Measurements from ENCODE around the gene RPL27A. TPM values are rescaled to one million over a fixed set of nuclear protein-coding genes. Genes with fewer than 3 reads are reported as not detected.

The RPL27A gene
- total RNA-seq, 1 donor from 2014 or later: 815 TPM

DNA sequence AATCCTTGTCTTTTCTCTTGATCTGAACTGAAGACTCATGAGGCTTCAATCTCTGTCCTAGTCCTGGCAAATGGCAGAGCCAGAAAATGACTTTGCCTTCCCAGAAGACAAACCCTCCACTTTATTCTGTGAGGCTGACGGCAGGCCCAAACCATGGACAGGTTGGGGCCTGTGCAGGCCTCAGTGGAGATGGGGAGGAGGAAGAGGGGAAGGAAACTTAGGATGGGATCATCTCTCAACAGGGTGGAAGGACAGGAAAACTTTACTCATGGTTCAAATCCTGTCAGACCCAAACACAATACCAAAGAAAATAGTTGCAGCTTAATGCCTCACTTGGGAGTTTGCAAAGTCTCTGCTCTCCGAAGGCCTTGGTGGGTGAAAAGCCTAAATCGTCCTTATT is 9.8 kb downstream of the RPL27A start:
- Mint-ChIP-seq H3K27ac (ENCODE audit: unreplicated experiment) (no peak overlapping the region), H3K27me3 (ENCODE audit: unreplicated experiment) (no peaks in the 10 kb centered on the region), H3K36me3 (ENCODE audit: unreplicated experiment) (peaks cover 53% of the 10 kb centered on the region), H3K4me1 (ENCODE audit: unreplicated experiment) (peaks cover 26% of the 10 kb centered on the region), H3K4me3 (ENCODE audit: unreplicated experiment) (no peak overlapping the region), H3K9me3 (ENCODE audit: unreplicated experiment) (no peaks in the 10 kb centered on the region)
- no peak for TF ChIP-seq CTCF (IDR thresholded peaks at IDR 0.05)
- DNase-seq (ENCODE audit: extremely low spot score, unreplicated experiment): no peak

DNA sequence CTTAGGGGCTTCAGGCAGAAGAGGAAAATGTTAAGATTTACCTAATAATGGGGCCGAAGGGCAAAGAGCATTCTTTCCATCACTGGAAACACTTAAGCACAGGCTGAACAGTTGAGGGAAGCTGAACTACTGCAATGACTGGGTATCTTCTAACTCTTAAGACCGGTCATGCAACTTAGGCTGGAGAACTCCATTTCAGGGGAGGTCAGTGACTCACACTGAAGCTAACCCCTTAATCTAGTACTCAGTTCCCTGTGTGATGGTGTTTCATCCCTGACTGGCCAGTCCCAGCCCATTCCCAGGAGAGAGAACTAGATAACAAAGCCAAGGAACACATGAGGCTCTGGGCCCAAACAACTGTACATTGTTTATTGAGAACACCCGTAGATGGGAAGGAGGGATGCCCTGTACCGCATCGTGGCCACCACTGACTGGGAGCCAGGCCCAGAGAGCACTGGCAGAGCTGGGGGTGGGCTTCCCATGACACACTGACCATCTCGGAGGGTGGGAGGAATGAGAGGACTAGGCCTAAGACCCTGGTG is 10.5 kb downstream of the RPL27A start:
- TF ChIP-seq CTCF (IDR thresholded peaks at IDR 0.05): no peak
- Mint-ChIP-seq H3K9me3 (ENCODE audit: unreplicated experiment) (no peaks in the 10 kb centered on the region), H3K27me3 (ENCODE audit: unreplicated experiment) (no peaks in the 10 kb centered on the region), H3K36me3 (ENCODE audit: unreplicated experiment) (peaks cover 57% of the 10 kb centered on the region), H3K4me3 (ENCODE audit: unreplicated experiment) (no peak overlapping the region), H3K4me1 (ENCODE audit: unreplicated experiment) (peaks cover 19% of the 10 kb centered on the region), H3K27ac (ENCODE audit: unreplicated experiment) (peak overlapping the region; percentile 27)
- no peak for DNase-seq (ENCODE audit: extremely low spot score, unreplicated experiment)

DNA sequence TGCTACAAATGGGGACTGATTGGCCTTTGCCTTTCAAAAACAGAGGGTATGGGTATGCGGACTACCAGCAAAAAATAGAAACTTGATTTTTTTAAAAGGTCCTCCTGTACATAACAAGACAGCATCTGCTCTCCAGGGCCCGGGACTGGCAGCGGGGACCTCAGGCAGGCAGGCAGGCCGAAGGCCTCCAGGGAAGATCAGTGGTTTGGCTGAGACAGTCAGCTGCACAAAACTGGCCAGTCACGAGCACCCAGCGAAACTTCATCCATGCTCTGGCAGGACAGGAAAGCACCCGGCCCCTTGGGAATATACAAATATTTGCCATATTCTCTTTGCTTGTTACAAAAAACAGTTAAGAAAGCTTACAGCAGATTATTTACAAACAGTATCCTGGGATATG is 11.0 kb downstream of the RPL27A start:
- no peak overlapping the region for H3K27ac Mint-ChIP-seq (ENCODE audit: unreplicated experiment)
- no peaks in the 10 kb centered on the region for H3K9me3 Mint-ChIP-seq (ENCODE audit: unreplicated experiment)
- DNase-seq (ENCODE audit: extremely low spot score, unreplicated experiment): no peak
- no peaks in the 10 kb centered on the region for H3K27me3 Mint-ChIP-seq (ENCODE audit: unreplicated experiment)
- TF ChIP-seq CTCF (IDR thresholded peaks at IDR 0.05): no peak
- no peak overlapping the region for H3K4me3 Mint-ChIP-seq (ENCODE audit: unreplicated experiment)
- H3K36me3 Mint-ChIP-seq (ENCODE audit: unreplicated experiment): peaks cover 58% of the 10 kb centered on the region
- peaks cover 15% of the 10 kb centered on the region for H3K4me1 Mint-ChIP-seq (ENCODE audit: unreplicated experiment)

GRCh38 chr11:8694137-8694536 is 11.5 kb downstream of the RPL27A start:
- DNase-seq (ENCODE audit: extremely low spot score, unreplicated experiment): no peak
- no peak for TF ChIP-seq CTCF (IDR thresholded peaks at IDR 0.05)
- Mint-ChIP-seq H3K4me1 (ENCODE audit: unreplicated experiment) (peaks cover 16% of the 10 kb centered on the region), H3K9me3 (ENCODE audit: unreplicated experiment) (no peaks in the 10 kb centered on the region), H3K4me3 (ENCODE audit: unreplicated experiment) (no peak overlapping the region), H3K27me3 (ENCODE audit: unreplicated experiment) (no peaks in the 10 kb centered on the region), H3K36me3 (ENCODE audit: unreplicated experiment) (peaks cover 57% of the 10 kb centered on the region), H3K27ac (ENCODE audit: unreplicated experiment) (no peak overlapping the region)

GRCh38 chr11:8697054-8697453 is 14.5 kb downstream of the RPL27A start:
- H3K9me3 Mint-ChIP-seq (ENCODE audit: unreplicated experiment): no peaks in the 10 kb centered on the region
- peaks cover 27% of the 10 kb centered on the region for H3K4me1 Mint-ChIP-seq (ENCODE audit: unreplicated experiment)

More at GRCh38 chr11:8697054-8697453, 14.5 kb downstream of the RPL27A start:
- no peak for TF ChIP-seq CTCF (IDR thresholded peaks at IDR 0.05)
- Mint-ChIP-seq H3K4me3 (ENCODE audit: unreplicated experiment) (no peak overlapping the region), H3K36me3 (ENCODE audit: unreplicated experiment) (peaks cover 59% of the 10 kb centered on the region), H3K27ac (ENCODE audit: unreplicated experiment) (peak overlapping the region; percentile 14), H3K27me3 (ENCODE audit: unreplicated experiment) (no peaks in the 10 kb centered on the region)
- no peak for DNase-seq (ENCODE audit: extremely low spot score, unreplicated experiment)

Measured in osteocyte (in vitro differentiated cells).